Melanocyte of skin (primary cell): ENCODE data around the gene PIP5K1A. TPM values are rescaled to one million over a fixed set of nuclear protein-coding genes. Genes with fewer than 3 reads are reported as not detected.

ENCODE experiments used
- total RNA-seq, 2 donors: library from RNA; depleted of rRNA; stranded (reverse); fragments of >200 nt; gene quantifications; 2 replicates each; pipeline ENCODE4 v1.2.3, GENCODE V29; 2012

Gene PIP5K1A
- total RNA-seq, result 10 to 100 TPM; 36.5 to 55.6 TPM

GRCh38 chr1:151198254-151199127 is at the start of gene PIP5K1A:
TSS of gene PIP5K1A (plus strand) at chr1:151198552. CDS start at chr1:151198997, 445 bp downstream.

GRCh38 chr1:151156515-151156819 is 41.9 kb upstream of the PIP5K1A start, which contains the start of gene TNFAIP8L2:
TSS of gene TNFAIP8L2 (plus strand) at chr1:151156649. CDS start at chr1:151158698, 2,049 bp downstream.

GRCh38 chr1:151165738-151166504 is 32.4 kb upstream of the PIP5K1A start, which contains the start of the genes LYSMD1 and SCNM1:
TSS of gene LYSMD1 (minus strand) at chr1:151165902. CDS start at chr1:151165258, 644 bp downstream.
TSS of gene SCNM1 (plus strand) at chr1:151166144. CDS start at chr1:151166153, 9 bp downstream.

GRCh38 chr1:151175863-151176262 is 22.5 kb upstream of the PIP5K1A start, which contains the start of gene TMOD4:
TSS of gene TMOD4 (minus strand) at chr1:151175981. CDS start at chr1:151174875, 1,106 bp downstream.

GRCh38 chr1:151189637-151190445 is 8.5 kb upstream of the PIP5K1A start, which contains the start of gene VPS72:
TSS of gene VPS72 (minus strand) at chr1:151190197. CDS start at chr1:151190121, 76 bp downstream.

GRCh38 chr1:151254217-151255213 is 56.2 kb downstream of the PIP5K1A start, which contains the start of gene PSMD4:
TSS of gene PSMD4 (plus strand) at chr1:151254734. CDS start at chr1:151254783, 49 bp downstream.

GRCh38 chr1:151281969-151282882 is 83.9 kb downstream of the PIP5K1A start, which contains the start of gene ZNF687:
TSS of gene ZNF687 (plus strand) at chr1:151282299. CDS start at chr1:151286292, 3,993 bp downstream.

Other genes with a start within 250 kb of the PIP5K1A start
- 100 to 1,000 TPM; 122 to 166 TPM for gene CERS2, start 223.7 kb upstream of the PIP5K1A start, total RNA-seq
- gene ANXA9, start 216.3 kb upstream of the PIP5K1A start, total RNA-seq, result not detected
- 10 to 100 TPM; 21.6 to 35.4 TPM for gene MINDY1, start 191.7 kb upstream of the PIP5K1A start, total RNA-seq
- 10 to 100 TPM in 1 of 2 donors, 1 to 10 TPM in 1; 9.6 to 14.3 TPM for gene PRUNE1, start 190.1 kb upstream of the PIP5K1A start, total RNA-seq
- under 1 TPM in 1 of 2 donors, not detected in 1; under 0.01 TPM for gene BNIPL, start 162.0 kb upstream of the PIP5K1A start, total RNA-seq
- gene C1orf56, start 150.8 kb upstream of the PIP5K1A start, total RNA-seq, result 1 to 10 TPM; 3.1 to 4.3 TPM
- 10 to 100 TPM; 77.4 to 94.9 TPM for gene CDC42SE1, start 138.9 kb upstream of the PIP5K1A start, total RNA-seq
- 1 to 10 TPM; 2.8 to 4.7 TPM for gene MLLT11, start 138.2 kb upstream of the PIP5K1A start, total RNA-seq
- 1 to 10 TPM; 6.3 to 7.9 TPM for gene GABPB2, start 127.8 kb upstream of the PIP5K1A start, total RNA-seq
- gene SEMA6C, start 51.9 kb upstream of the PIP5K1A start, total RNA-seq, result 1 to 10 TPM in 1 of 2 donors, under 1 TPM in 1; 0.67 to 1.0 TPM
- not detected for gene TNFAIP8L2, start 41.9 kb upstream of the PIP5K1A start, total RNA-seq
- 10 to 100 TPM; 12.7 to 14.1 TPM for gene LYSMD1, start 32.6 kb upstream of the PIP5K1A start, total RNA-seq
- gene SCNM1, start 32.4 kb upstream of the PIP5K1A start, total RNA-seq, result 10 to 100 TPM; 25.1 to 28.6 TPM
- not detected for gene TMOD4, start 22.6 kb upstream of the PIP5K1A start, total RNA-seq
- 10 to 100 TPM; 36.8 to 47.6 TPM for gene VPS72, start 8.4 kb upstream of the PIP5K1A start, total RNA-seq
- 100 to 1,000 TPM; 131 to 188 TPM for gene PSMD4, start 56.2 kb downstream of the PIP5K1A start, total RNA-seq
- 10 to 100 TPM; 18.3 to 22.0 TPM for gene ZNF687, start 83.7 kb downstream of the PIP5K1A start, total RNA-seq
- 10 to 100 TPM; 49.6 to 67.9 TPM for gene PI4KB, start 128.9 kb downstream of the PIP5K1A start, total RNA-seq
- gene RFX5, start 148.7 kb downstream of the PIP5K1A start, total RNA-seq, result 10 to 100 TPM; 73.0 to 73.9 TPM
- gene SELENBP1, start 174.2 kb downstream of the PIP5K1A start, total RNA-seq, result 10 to 100 TPM; 42.0 to 55.9 TPM
- 100 to 1,000 TPM; 501 to 799 TPM for gene PSMB4, start 201.0 kb downstream of the PIP5K1A start, total RNA-seq